ENCODE data around the gene SUCLG2. TPM values are rescaled to one million over a fixed set of nuclear protein-coding genes. Genes with fewer than 3 reads are reported as not detected.
"Not testable (repeated sequence)": the region's sequence is repeated elsewhere in the genome, so short reads cannot be mapped to it uniquely, and the experiment has no call there.

The SUCLG2 gene
- total RNA-seq, 1 experiment from 2014 or later = 33.8 TPM

DNA sequence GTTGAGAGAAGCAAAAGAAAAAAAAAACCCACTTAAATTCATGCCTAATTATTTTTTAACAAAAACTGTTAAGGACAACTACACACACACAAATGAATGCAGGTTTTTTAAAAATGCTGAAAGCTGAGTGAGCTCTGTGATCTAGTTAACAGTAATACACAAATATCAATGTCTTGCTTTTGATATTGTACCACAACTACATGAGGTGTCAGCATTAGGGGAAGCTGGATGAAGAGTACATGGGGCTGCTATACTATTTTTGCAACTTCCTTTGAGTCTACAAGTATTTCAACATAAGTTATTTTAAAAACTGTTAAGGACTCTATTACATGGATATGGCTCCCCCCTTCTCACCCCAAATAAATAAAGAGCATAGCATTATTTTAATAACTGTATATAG, 44.7 kb downstream of the SUCLG2 start:
- DNase-seq (ENCODE audit: low spot score) = no peak

DNA sequence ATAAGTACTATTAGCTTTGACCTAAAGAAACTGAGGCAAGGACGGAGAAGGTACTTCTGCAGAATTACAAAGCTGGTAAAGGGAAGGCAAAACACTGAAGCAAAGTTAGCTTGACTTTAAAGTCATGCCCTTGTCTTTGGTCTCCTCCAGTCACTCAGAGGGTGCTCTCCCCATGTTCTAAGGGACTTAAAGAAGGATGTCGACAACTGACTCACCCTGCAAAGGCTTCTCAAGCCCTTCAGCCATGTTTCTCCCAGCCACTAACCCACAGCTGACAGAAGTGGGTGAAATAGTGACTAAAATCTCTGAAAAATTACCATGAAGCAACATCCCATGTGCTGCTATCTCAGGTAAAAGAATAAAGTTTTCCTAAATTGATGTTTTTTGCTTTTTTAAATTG, 46.4 kb downstream of the SUCLG2 start:
- DNase-seq (ENCODE audit: low spot score) = no peak

DNA sequence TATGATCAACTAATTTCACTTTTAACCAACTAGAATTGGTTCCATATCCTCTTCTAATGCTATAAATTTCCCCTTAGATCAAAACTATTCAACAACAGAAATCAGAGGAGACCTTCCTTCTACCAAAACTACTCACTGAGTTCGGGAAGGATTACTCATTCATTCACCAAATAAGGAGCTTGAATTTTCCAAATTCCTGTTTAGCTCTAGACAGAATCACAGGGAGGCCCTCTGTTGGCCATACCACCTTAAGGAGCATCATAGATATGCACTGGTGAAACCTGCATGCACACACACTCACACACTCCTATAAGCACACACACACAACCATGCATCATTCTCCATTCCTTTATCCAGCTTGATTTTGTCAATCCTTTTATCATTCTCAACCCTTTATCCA, 49.0 kb downstream of the SUCLG2 start:
- DNase-seq (ENCODE audit: low spot score) = no peak

DNA sequence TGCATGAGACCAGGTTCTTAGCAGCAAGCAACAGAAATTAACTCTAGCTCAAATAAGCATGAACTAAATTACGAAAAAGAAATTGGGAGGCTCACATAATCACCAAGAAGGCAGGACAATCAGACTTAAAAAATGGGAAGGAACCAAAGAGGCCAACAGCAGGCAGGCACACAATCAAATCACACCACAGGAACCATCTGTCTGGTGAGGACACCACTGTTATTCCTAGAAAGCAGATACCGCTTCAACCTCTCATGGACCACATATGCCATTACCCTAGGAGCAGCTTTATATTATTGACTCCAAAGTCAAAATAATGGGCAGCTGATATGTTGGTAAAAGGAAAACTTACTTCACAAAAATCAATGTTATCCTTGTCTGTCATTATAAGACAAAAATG, 51.6 kb downstream of the SUCLG2 start:
- no peak for DNase-seq (ENCODE audit: low spot score)

DNA sequence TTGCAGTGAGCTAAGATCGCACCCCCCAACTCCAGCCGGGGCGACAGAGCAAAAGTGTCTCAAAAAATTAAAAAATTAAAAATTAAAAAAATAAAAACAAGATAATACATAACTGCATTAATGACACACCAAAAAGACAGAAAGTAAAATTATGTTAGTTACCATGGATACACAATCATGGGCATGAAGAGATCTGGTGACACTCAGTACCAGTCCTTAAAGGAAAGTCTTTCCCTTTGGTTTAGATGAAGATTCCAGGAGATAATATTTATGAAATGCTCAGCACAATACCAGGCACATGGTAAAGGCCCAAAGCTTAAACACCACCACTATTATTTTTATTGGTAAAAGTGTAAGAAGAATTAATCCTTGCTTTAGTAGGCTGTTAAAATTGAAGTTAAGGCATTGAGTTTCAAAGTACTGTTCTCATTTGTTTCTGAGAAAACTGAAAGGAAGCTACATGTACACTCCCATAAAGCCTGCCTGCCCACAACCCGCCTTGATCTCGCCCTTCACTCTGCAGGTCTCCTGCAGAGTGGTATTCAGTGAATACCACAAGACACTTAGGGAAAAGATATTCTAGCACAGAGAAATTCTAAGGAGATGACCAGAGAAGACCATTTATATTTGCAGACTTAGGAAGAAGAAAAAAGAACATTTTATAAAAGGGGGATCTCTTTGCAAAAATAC, 52.3 kb downstream of the SUCLG2 start:
- DNase-seq (ENCODE audit: low spot score) = no peak

DNA sequence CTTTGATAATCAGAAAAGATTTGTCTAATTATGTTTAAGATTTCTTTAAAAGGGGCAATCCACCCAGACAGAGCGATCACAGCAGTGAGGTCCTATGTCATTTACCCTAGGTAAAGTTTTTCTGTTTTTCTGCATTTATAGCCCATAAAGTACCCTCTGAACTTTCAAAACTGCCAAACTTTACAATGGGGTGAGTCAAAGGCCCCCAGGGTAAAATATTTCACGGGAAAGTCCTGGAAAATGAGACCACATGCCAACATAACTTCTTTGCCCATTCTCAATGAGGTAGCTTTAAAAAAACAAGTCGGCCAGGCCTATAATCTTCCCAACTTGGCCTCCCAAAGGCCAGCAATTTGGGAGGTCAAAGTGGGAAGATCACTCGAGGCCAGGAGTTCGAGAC, 53.0 kb downstream of the SUCLG2 start:
- DNase-seq (ENCODE audit: low spot score) = no peak

DNA sequence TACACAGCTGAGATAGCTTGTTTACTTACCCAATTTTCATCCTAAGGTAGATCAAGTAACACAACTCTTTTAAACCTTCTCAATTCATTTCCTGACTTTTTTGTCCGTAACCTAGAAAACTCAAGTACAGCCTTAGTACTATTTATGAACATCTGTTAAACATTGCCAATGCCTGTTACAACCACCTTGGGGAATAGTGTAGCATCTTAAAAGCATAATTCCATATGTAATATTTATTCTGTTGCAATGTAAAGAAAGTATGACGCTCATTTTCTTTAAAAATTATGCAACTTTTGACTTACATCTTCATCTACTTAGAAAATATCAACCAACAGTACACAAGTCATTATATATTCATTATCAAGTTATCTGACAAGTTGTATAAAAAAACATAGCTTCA, 54.6 kb downstream of the SUCLG2 start:
- DNase-seq (ENCODE audit: low spot score) = no peak

DNA sequence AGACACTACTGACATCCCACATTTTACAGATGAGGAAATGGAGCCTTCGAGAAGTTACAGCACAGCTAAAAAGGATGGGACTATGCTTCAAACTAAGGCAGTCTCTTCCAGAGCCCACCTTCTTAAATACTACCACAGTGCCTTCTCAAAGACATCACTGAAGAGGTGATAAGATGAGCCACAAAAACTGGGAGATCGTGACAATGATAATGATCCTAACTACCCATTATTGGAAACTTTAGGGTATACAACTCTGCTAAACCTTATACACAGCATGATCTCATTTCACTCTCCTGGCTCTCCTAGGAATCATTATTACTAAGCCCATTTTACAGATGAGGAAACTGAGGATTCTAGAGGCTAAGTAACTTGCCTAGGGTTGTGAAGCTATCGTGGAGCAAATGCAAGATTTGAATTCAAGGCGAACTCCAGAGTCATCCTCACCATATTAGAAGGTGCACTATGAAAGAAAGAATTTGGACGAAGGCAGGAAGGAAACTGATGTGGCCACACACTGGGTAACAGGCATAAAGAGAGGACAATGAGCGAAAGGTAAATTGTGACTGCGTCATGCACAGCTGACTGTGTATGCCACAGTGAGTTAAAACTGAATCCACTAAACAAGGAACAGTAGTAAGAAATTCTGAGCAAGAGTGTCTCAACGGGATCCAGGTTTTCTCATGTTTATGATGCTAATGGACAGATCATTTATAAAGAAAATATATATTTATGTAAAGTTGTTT, 55.4 kb downstream of the SUCLG2 start:
- no peak for DNase-seq (ENCODE audit: low spot score)

DNA sequence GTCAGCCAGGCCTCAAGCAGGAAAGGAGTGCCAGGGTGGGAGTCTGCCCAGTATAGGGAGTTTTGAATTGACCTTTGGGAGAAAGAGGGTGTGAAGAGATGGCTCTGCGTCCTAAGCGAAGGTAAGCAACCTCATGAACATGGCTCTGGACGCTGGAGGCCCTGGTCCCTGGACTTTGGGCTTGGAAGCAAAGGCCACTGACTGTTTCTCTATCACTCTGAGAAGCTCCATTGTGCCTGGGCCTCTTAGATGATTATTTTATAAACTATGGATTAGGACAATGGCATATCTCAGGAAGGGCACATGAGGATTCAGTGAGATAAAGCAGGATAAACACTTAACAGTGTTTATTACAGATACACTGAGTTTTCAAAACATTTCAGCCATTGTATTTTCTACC, 59.0 kb downstream of the SUCLG2 start:
- no peak for DNase-seq (ENCODE audit: low spot score)

DNA sequence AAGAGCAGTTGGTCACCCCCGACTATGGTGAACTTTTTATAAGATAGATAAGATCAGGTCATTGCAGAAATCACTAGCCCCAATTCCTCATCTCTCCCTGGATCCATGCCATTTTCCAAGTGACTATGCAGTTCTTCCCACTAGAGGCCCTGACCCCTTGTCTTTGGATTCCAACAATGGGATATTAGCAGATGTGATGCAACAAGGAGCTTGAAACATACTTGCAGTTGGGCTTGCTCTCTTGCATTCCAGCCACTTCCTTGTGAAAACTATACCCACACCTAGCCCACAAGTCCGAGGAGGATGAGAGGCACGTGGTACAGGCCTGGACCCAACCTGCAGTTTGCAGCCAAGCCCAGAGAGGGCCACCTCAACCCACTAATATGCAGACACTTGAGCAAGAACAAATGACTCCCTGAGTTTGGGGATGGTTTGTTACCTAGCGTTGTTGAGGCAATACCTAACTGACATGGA, 60.6 kb downstream of the SUCLG2 start:
- peak; percentile 6 for DNase-seq (ENCODE audit: low spot score)

DNA sequence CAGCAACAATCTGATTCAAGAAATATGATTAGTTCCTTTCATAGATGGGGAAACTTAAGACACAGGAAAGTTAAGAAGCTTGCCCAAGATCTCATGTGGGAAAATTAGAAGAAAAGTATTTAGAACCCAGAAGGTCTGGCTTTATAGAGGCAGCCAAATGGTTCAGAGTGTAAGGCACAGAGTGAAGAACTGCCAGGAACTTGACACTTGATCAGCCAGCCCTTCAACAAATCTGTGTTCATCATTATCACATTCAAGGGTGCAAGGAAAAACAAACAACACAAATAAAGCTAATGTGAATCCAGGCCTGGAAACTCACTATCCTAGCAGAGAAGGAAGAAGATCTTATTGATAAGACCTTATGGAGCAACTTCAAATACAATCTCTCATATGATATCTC, 62.4 kb downstream of the SUCLG2 start:
- DNase-seq (ENCODE audit: low spot score) = no peak

DNA sequence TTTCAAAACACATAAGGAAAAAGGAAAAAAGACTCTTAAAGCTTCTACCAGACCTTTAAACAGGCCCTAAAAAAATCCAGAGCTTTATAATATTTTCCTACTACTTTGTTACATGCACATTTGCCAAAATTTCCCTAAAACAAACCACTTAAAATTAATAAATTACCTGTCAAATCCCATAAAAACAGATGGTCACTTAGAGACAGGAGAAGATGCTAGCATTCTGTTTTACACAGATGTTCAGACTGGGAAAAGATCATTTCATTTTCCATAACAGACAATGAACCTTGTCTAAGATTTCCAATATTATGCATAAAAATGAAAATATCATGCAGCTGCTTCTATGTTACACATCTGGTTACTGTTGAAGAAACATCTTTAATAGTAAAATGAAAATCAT, 66.6 kb downstream of the SUCLG2 start:
- no peak for DNase-seq (ENCODE audit: low spot score)

DNA sequence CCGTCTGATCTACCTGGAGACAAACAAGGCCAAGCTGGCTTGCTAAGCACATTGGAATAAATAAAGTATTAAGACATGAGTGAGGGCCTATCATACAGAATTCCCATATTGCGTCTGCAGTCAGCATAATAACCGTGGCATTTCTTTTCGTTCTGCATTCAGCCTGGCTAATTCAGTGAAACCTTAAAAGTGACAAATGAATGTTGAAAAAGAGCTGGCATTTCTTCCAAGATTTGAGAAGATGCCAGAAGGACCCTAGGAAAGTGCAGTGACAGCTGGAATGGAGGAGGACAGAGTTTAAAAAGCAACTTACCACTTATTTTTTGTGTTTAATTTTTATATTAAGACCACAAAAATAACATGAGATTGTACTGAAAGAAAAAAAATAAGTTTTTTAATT, 67.1 kb downstream of the SUCLG2 start:
- no peak for DNase-seq (ENCODE audit: low spot score)

DNA sequence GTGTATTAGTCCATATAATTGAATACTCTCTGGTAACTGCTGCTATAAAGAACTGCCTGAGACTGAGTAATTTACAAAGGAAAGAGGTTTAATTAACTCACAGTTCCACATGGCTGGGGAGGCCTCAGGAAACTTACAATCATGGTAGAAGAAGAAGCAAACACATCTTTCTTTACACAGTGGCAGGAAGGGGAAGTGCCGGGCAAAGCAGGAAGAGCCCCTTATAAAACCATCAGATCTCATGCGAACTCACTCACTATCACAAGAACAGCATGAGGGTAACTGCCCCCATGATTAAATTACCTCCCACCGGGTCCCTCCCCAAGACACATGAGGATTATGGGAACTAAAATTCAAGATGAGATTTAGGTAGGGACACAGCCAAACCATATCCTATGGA, 69.8 kb downstream of the SUCLG2 start:
- not testable (repeated sequence) for DNase-seq (ENCODE audit: low spot score)

DNA sequence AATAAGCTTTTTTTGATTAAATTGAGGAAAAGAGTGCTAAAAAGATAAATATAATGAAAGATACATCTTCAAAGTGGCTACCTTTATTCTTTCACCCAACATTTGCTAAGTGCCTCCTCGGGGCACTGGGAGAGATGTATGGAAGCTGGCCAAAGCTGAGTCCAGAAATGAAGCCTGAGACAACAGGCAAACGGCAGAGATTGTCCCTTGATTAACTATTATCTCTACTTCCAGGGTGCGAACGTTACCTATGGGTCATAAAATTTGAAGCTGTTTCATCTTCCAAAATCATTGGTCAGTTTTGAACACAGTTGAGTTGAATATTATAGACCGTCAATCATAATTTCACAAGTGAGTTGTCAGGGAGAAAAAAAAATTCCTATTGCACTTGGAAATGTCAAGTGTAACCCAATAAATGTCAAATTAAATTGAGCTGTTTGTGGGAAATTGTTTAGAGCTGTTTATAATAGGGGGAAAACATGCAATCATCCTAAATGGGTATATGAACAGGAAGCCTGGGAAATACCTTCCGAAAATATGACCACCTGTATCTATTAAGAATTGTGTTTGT, 73.9 kb downstream of the SUCLG2 start:
- DNase-seq (ENCODE audit: low spot score) = no peak

DNA sequence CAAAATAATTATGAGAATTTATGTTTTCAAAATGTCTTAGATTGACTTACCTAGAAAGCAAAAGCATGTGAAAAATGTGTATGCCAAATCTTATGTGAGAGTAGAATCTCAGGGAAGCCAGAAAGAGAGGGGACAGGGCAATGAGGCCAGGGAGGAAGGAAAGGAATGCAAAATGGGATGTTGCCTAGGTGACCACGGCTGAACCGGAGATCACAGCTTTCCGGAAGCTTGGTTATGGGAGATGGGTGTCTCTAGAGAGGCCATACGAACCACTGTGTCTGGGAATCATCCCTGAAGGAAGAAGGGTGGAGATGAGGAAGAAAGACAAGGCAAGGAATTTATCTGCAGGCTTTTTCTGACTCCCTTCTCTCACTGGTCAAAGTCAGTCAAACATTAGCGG, 76.0 kb downstream of the SUCLG2 start:
- DNase-seq (ENCODE audit: low spot score) = no peak

DNA sequence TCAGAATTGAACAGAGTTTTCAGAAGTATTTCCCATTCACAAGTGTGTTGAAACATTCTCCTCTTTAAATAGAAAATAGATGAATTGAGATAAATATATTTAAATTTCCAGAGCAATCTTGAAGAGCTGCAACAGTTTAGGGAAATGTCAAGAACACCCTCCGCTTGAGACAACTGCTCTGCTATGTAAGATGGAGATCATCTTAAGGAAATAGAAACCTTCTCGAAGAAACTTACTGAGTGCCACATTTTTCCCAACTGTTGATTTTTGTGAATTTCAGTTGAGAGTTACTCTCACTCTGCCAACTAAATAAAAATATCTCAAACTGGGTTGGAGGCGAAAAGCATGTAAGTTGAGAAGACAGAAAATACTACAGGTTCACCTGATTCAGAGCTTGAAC, 78.0 kb downstream of the SUCLG2 start:
- DNase-seq (ENCODE audit: low spot score) = no peak

DNA sequence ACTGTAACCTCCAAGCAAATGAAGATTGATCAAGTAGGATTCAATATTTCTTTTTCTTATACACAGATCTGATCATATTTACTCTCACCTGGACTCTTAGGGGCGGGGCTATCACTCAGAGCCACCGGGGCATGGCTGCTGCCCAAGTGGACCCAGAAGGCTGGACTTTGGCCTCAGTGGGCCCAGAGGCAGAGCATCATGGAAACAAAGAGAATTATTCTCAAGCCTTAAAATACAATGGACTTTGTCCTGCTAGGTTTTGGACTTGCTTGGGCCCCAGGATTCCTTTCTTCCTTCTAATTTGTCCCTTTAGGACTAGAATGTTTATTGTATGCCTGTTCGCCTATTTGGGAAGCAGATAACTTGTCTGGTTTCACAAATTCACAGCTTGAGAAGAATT, 85.1 kb downstream of the SUCLG2 start:
- DNase-seq (ENCODE audit: low spot score) = no peak

DNA sequence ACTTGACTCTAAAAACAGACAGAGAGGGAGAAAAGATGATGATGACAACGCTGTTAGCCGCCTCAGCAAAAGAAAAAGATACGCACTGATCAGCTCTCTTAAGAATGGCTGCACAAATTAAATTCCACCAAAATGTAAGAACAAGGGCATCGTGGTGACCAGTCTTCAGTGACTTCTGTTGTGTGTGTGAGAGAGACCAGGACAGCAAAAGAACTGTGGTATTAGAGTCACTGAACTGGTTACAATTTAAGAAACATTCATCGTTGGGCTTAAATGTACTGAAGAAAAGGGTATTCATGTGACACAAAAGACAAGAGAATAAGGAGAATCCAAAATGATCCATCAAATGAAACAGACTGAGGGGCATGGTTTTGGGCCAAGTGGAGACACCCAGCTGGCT, 86.5 kb downstream of the SUCLG2 start:
- no peak for DNase-seq (ENCODE audit: low spot score)

DNA sequence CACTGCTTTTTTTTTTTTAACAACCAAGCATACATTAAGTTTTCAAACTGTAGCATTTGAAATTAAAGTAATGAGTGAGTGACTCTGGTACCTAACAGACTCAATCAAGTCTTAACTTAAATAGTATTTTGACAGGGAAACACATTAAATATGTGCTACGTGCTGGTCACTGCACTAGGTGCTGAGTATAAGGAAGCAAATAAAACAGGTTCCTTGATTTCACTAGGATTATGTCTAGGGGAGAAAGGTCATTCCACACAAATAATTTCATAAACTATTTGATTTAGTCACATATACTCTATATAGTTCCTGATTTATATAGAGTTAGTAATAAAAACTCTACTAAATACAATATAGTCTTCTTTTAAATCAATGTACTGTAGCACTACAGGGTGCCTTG, 89.4 kb downstream of the SUCLG2 start:
- DNase-seq (ENCODE audit: low spot score) = no peak

DNA sequence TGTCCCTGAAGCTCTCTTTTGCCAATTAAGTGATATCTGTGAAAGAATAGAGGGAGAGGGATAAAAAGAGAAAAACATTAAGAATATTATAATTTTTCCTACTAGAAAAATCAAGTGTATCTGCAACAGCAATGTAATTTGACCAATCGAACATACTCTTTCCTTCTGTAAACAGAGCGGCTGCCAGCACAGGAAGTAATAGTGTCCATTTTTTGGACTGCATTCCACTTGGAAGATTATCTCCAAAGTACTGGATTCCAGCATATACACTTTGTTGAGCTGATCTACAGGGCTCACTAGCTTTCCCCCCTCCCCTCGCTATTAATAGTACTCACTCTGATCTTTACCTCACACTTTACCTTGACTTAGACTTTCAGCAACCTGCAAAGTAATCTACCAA, 90.4 kb downstream of the SUCLG2 start:
- no peak for DNase-seq (ENCODE audit: low spot score)

DNA sequence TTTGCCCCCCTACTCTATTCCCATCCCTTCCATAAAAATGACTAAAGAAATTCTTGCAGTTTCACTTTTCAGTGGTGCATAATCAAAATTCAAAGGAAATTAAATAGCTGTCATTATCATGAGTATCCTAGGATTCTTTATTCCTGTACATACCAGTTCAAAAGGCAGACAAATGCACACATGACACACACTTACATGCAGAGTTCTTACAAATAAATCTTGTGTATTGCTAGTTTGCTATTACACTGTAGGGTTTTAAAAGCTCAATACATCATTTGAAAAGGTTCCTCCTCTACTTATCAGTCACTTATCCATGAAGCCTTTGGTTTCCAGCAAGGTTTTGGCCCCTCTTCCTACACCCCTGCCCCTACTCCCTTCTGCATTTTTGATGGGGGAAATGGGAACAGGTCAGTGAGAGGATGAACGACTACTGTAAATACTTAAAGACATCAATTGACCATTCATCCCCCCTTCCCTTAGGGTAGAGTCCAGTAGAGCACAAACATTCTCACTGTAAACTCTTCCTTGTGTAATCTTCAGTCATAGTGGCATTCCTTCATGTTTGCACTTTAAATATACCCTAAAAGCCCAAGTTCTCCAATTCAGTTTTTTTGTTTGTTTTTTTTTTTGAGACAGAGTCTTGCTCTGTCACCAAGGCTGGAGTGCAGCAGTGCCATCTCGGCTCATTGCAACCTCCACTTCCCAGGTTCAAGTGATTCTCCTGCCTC, 92.6 kb downstream of the SUCLG2 start:
- no peak for DNase-seq (ENCODE audit: low spot score)

DNA sequence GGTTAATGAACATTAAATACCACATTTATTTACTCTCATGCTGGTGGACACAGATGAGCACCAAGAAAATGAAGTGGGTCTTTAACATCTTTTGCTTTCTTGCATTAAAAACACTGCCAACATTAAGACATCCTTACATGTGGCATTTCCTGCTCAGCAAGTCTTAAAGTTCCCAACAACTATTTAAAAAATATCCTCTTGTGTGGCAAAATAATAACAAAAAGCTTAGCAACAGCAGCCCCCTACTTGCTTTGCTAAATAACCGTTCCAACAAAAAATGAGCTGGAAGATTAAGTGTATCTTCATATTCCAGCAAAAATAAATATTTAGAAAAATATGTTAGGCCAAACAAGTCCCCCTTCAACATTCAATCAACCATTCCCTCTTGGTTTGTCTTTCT, 93.1 kb downstream of the SUCLG2 start:
- DNase-seq (ENCODE audit: low spot score) = no peak

All from H4 (cell line).